ENCODE measurements around the gene KRTAP10-11.
"Not testable (repeated sequence)": the region's sequence is repeated elsewhere in the genome, so short reads cannot be mapped to it uniquely, and the experiment has no call there.

The KRTAP10-11 gene

GRCh38 chr21:44670642-44671432, 24.6 kb downstream of the KRTAP10-11 start:
- no peak for DNase-seq

DNA sequence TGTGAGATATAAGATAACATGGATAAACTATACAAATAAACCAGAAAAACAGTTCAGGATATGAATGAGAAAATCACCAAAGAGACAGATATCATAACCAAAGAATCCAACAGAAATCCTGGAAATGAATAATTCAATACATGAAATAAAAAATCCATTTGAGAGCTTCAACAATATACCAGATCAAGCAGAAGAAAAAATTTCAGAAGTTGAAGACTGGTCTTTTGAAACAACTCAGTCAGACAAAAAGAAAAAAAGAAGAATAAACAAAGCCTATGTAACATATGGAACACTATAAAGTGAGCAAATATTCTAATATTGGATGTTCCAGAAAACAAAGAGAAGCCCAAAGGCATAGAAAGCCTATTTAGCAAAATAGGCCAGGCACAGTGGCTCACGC, 25.7 kb downstream of the KRTAP10-11 start:
- no peak for DNase-seq

GRCh38 chr21:44677881-44678280, 31.7 kb downstream of the KRTAP10-11 start:
- no peak for DNase-seq

DNA sequence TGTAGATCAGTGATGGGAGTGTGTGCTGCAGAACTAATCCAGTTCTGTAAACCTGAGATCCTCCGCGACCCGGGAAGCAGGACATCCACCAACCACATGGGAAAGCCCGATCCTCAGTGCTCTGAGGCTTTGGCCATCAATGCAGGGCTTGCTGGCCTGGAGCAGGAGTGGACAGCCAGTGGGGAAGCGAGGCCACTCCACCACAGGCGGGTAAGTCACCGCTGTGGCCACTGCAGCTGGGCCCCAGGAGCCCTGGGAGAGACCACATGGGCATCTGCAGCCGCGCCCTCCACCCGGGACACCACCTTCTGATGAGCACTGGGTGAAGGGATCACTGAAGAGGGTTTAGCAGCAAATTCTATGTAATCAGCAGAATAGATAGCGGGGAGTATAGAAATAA, 34.9 kb downstream of the KRTAP10-11 start:
- no peak for DNase-seq

GRCh38 chr21:44681861-44682579, 35.8 kb downstream of the KRTAP10-11 start, which contains the start of gene KRTAP12-1:
TSS of gene KRTAP12-1 (minus strand) at chr21:44682163. CDS start at chr21:44682123, 40 bp downstream.
- DNase-seq: no peak

DNA sequence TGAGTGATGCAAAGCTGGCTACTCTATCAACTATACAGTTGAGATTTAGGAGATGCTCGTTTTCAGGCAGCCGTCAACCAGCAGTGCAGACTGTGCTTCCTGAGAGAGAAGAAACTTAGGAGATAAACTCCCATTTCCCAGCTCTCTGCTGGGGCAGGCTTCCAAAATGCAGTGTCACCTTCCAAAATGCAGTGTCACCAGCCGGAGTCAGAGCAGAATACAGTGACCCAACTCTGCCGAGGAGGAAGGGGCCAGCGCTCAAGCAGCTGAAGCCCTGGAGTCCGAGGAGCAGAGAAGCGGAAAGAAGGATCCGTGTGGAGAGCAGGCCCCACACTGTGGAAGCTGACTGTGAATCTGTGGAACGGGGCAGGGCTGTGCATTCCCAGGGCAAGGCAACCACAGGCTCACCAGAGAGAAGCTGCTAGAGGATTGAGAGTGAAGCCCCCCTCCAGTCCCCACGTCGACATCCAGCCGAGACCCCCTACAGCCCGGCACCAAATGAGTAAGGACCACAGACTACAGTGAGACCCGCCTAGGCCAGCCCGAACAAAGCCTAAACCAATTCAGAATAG, 36.5 kb downstream of the KRTAP10-11 start:
- DNase-seq: no peak

GRCh38 chr21:44684077-44684476, 37.9 kb downstream of the KRTAP10-11 start:
- no peak for DNase-seq

- no peak for DNase-seq
Observed at GRCh38 chr21:44684483-44684882, 38.3 kb downstream of the KRTAP10-11 start.

DNA sequence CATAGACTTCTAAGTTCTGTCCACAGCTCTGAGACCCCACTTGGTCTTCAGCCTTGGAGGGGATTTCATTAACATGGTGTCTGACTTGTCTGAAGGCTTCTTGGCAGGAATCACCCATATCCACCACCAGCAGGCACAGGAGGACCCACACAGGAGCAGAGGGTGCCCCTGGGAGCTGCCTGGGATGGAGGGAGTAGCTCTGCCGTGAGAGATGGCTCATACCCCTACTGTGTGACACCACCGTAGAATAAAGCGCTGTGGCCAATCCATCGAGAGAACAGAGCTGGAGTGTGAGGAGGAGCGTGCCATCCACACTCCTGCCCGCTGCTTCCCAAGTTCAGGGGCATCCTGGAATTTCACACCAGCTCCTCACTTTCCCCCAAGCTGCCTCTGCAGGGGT, 38.8 kb downstream of the KRTAP10-11 start:
- DNase-seq: not testable (repeated sequence)

- no peak for DNase-seq
Observed at GRCh38 chr21:44686000-44686781, 40.0 kb downstream of the KRTAP10-11 start.

DNA sequence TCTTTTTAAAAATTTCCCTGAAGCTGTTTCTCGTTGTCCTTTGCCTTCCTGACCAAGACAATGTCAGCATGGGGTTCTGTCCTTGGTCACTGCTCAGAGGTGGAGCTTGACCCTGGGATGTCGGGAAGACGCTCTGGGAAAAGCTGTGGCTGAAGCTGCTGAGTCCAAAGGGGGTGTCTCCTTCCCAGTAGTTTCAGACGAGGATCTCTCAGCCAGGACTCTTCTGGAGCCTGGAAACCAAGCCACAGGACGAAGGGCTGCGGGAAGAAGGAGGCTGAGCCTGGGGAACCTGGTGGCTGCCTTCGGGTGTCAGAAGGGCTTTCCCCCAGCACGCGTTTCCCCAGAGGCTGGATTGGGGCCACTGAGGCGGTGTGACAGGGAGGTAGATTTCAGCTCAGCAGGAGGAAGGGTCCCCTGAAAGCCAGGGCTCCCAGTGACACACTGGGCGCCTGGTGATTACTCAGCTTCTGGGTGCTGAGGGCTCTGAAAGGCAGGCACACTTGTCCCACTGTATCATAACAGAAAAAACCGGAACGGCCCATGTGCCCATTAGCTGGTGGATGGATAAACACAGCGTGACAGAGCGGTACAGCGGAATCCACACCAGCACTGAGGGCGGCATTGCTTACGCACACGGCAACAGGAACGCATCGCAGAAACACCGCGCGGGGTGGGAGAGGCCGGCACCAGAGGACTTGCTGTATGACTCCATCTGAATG, 40.8 kb downstream of the KRTAP10-11 start:
- DNase-seq: no peak

GRCh38 chr21:44687671-44688070, 41.5 kb downstream of the KRTAP10-11 start:
- no peak for DNase-seq

- not testable (repeated sequence) for DNase-seq
Observed at GRCh38 chr21:44689740-44690139, 43.5 kb downstream of the KRTAP10-11 start.

- DNase-seq: no peak
Observed at GRCh38 chr21:44691686-44692085, 45.5 kb downstream of the KRTAP10-11 start.

GRCh38 chr21:44692798-44693512, 46.7 kb downstream of the KRTAP10-11 start:
- DNase-seq: no peak

GRCh38 chr21:44694776-44695175, 48.6 kb downstream of the KRTAP10-11 start:
- DNase-seq: no peak

- no peak for DNase-seq
Observed at GRCh38 chr21:44695184-44695583, 49.0 kb downstream of the KRTAP10-11 start.

- DNase-seq: no peak
Observed at GRCh38 chr21:44695641-44696040, 49.4 kb downstream of the KRTAP10-11 start.

GRCh38 chr21:44696572-44696971, 50.4 kb downstream of the KRTAP10-11 start:
- no peak for DNase-seq
